Left ventricle myocardium inferior (tissue), 1 donor: ENCODE data around the gene KLHL7. TPM values are rescaled to one million over a fixed set of nuclear protein-coding genes. Genes with fewer than 3 reads are reported as not detected.

Source experiments
- DNase-seq: peaks from one replicate; pipeline ENCODE4 v3.0.0-alpha.2; 2020
- H3K27ac ChIP-seq: fragments of 200-600 bp; replicated peaks from 2 replicates; pipeline ENCODE4 v1.8.0; 2021
- H3K27me3 ChIP-seq: fragments of 200-600 bp; 2 replicates; pipeline ENCODE4 v1.8.0; 2021; ENCODE audit warnings: low read depth
- H3K36me3 ChIP-seq: fragments of 200-600 bp; 2 replicates; pipeline ENCODE4 v1.8.0; 2021
- H3K4me1 ChIP-seq: fragments of 200-600 bp; 2 replicates; pipeline ENCODE4 v1.8.0; 2021
- H3K4me3 ChIP-seq: fragments of 200-600 bp; 2 replicates; pipeline ENCODE4 v1.8.0; 2021; ENCODE audit warnings: mild to moderate bottlenecking, moderate library complexity
- H3K9me3 ChIP-seq: fragments of 200-600 bp; replicated peaks from 2 replicates; pipeline ENCODE4 v1.8.0; 2021
- CTCF ChIP-seq: fragments of 200-600 bp; IDR thresholded peaks from 2 replicates; pipeline ENCODE4 v1.8.0; 2021; ENCODE audit warnings: antibody characterized with exemption, mild to moderate bottlenecking, borderline replicate concordance
- intact Hi-C: fragments of 100-400 bp; cut with micrococcal nuclease; formaldehyde crosslinking; loops from one replicate; pipeline ENCODE4 v1.11.0; 2022
- total RNA-seq: library from RNA; stranded (reverse); fragmentation: NEBNext Ultra II Directional; extraction: Animal tissue kit (Norgen Biotek cat#: 25700); gene quantifications from one replicate; pipeline ENCODE4 v1.2.1, GENCODE V29; 2021
- donor health status: DM: no; HTN: yes; CAD: no; lungs with severe emphysema.

The KLHL7 gene
- total RNA-seq, 1 donor from 2014 or later, result 150 TPM

GRCh38 chr7:23076772-23077171 lies 28.8 kb upstream of the KLHL7 start:
- intact Hi-C loops, result no loop called here
- no peak for DNase-seq
- H3K4me1 ChIP-seq, result peaks cover 39% of the 10 kb centered on the region
- H3K36me3 ChIP-seq, result no peaks in the 10 kb centered on the region
- no peak for TF ChIP-seq CTCF
- H3K4me3 ChIP-seq, result no peak overlapping the region
- H3K9me3 ChIP-seq, result no peaks in the 10 kb centered on the region
- no peaks in the 10 kb centered on the region for H3K27me3 ChIP-seq
- peak overlapping the region; percentile 65 for H3K27ac ChIP-seq

- DNase-seq, result no peak
- no peak overlapping the region for H3K4me3 ChIP-seq
- H3K27me3 ChIP-seq, result no peaks in the 10 kb centered on the region
- no peaks in the 10 kb centered on the region for H3K9me3 ChIP-seq
- H3K4me1 ChIP-seq, result no peaks in the 10 kb centered on the region
- no peaks in the 10 kb centered on the region for H3K36me3 ChIP-seq
- H3K27ac ChIP-seq, result no peak overlapping the region
- TF ChIP-seq CTCF, result no peak
- intact Hi-C loops, result no loop called here
Observed at GRCh38 chr7:23093111-23093510, 12.5 kb upstream of the KLHL7 start.

- intact Hi-C loops, result no loop called here
- no peak overlapping the region for H3K27ac ChIP-seq
- TF ChIP-seq CTCF, result no peak
- H3K36me3 ChIP-seq, result no peaks in the 10 kb centered on the region
- no peaks in the 10 kb centered on the region for H3K4me1 ChIP-seq
- no peak overlapping the region for H3K4me3 ChIP-seq
- H3K27me3 ChIP-seq, result no peaks in the 10 kb centered on the region
- no peaks in the 10 kb centered on the region for H3K9me3 ChIP-seq
- DNase-seq, result no peak
Observed at GRCh38 chr7:23093546-23093945, 12.0 kb upstream of the KLHL7 start.

- no peak overlapping the region for H3K4me3 ChIP-seq
- intact Hi-C loops, result no loop called here
- H3K4me1 ChIP-seq, result peaks cover 13% of the 10 kb centered on the region
- no peaks in the 10 kb centered on the region for H3K9me3 ChIP-seq
- DNase-seq, result no peak
- no peaks in the 10 kb centered on the region for H3K36me3 ChIP-seq
- H3K27ac ChIP-seq, result no peak overlapping the region
- H3K27me3 ChIP-seq, result no peaks in the 10 kb centered on the region
- no peak for TF ChIP-seq CTCF
Observed at GRCh38 chr7:23096518-23097290, 8.9 kb upstream of the KLHL7 start.

GRCh38 chr7:23098029-23098428 lies 7.6 kb upstream of the KLHL7 start:
- intact Hi-C loops, result no loop called here
- Histone ChIP-seq H3K36me3 (no peaks in the 10 kb centered on the region), H3K27me3 (no peaks in the 10 kb centered on the region), H3K4me3 (no peak overlapping the region), H3K4me1 (peaks cover 13% of the 10 kb centered on the region), H3K27ac (no peak overlapping the region), H3K9me3 (peaks cover 10% of the 10 kb centered on the region)
- no peak for DNase-seq
- no peak for TF ChIP-seq CTCF
